GM18909 (cell line): ENCODE measurements around the gene ROBO1.
"Not testable (repeated sequence)": the region's sequence is repeated elsewhere in the genome, so short reads cannot be mapped to it uniquely, and the experiment has no call there.

Experiments used
- ATAC-seq: cut with Tn5 transposase; IDR thresholded peaks from one replicate; pipeline ENCODE4 v1.9.1; 2021; ENCODE audit warnings: mild to moderate bottlenecking; ENCODE audit not compliant: unreplicated experiment, poor library complexity

ROBO1 gene

GRCh38 chr3:79767905-79768267, at the start of gene ROBO1:
TSS of gene ROBO1 (minus strand) at chr3:79767998.
- ATAC-seq: no peak

- ATAC-seq: no peak
These were observed 49.4 kb upstream of the ROBO1 start for GRCh38 chr3:79817224-79817623.

GRCh38 chr3:79815478-79815877, 47.7 kb upstream of the ROBO1 start:
- no peak for ATAC-seq

- ATAC-seq: no peak
These were observed 42.8 kb upstream of the ROBO1 start for GRCh38 chr3:79810581-79810980.

GRCh38 chr3:79810092-79810491, 42.3 kb upstream of the ROBO1 start:
- ATAC-seq: no peak

- ATAC-seq: no peak
These were observed 41.3 kb upstream of the ROBO1 start for GRCh38 chr3:79809106-79809505.

- no peak for ATAC-seq
These were observed 40.7 kb upstream of the ROBO1 start for GRCh38 chr3:79808515-79808914.

GRCh38 chr3:79790177-79790576, 22.4 kb upstream of the ROBO1 start:
- ATAC-seq: not testable (repeated sequence)

GRCh38 chr3:79773291-79773690, 5.5 kb upstream of the ROBO1 start:
- ATAC-seq: no peak

- no peak for ATAC-seq
These were observed 1.4 kb upstream of the ROBO1 start for GRCh38 chr3:79769229-79769628.

- ATAC-seq: no peak
These were observed 449 bp downstream of the ROBO1 start for GRCh38 chr3:79767194-79767904.

- ATAC-seq: no peak
These were observed 1.2 kb downstream of the ROBO1 start for GRCh38 chr3:79766496-79767193.

- no peak for ATAC-seq
These were observed 1.9 kb downstream of the ROBO1 start for GRCh38 chr3:79765911-79766310.

GRCh38 chr3:79761441-79761840, 6.4 kb downstream of the ROBO1 start:
- ATAC-seq: no peak

GRCh38 chr3:79751703-79752102, 16.1 kb downstream of the ROBO1 start:
- ATAC-seq: no peak

GRCh38 chr3:79737530-79737929, 30.3 kb downstream of the ROBO1 start:
- no peak for ATAC-seq

GRCh38 chr3:79729096-79729495, 38.7 kb downstream of the ROBO1 start:
- no peak for ATAC-seq

- ATAC-seq: no peak
These were observed 41.0 kb downstream of the ROBO1 start for GRCh38 chr3:79726786-79727185.

GRCh38 chr3:79724206-79724605, 43.6 kb downstream of the ROBO1 start:
- no peak for ATAC-seq

- ATAC-seq: no peak
These were observed 77.7 kb downstream of the ROBO1 start for GRCh38 chr3:79690072-79690471.

GRCh38 chr3:79685108-79685507, 82.7 kb downstream of the ROBO1 start:
- ATAC-seq: no peak

GRCh38 chr3:79684041-79684440, 83.8 kb downstream of the ROBO1 start:
- no peak for ATAC-seq
